Activated T-cell treated with anti-CD3 and anti-CD28 coated beads for 1 hour (primary cell): ENCODE results near the gene GAS2L2.

ENCODE experiments used
- DNase-seq: peaks from one replicate; pipeline ENCODE4 v3.0.0-alpha.2; 2020; ENCODE audit warnings: low read depth

The GAS2L2 gene

GRCh38 chr17:35745246-35745645 lies 7.8 kb downstream of the GAS2L2 start:
- DNase-seq, result no peak

GRCh38 chr17:35744830-35745229 lies 8.2 kb downstream of the GAS2L2 start:
- no peak for DNase-seq

- DNase-seq, result no peak
These were observed 9.3 kb downstream of the GAS2L2 start for GRCh38 chr17:35743626-35744328.

GRCh38 chr17:35742896-35743477 lies 10.1 kb downstream of the GAS2L2 start:
- DNase-seq, result no peak

GRCh38 chr17:35742496-35742895 lies 10.5 kb downstream of the GAS2L2 start:
- DNase-seq, result no peak

GRCh38 chr17:35740997-35741931 lies 11.8 kb downstream of the GAS2L2 start:
- no peak for DNase-seq

- no peak for DNase-seq
These were observed 12.8 kb downstream of the GAS2L2 start for GRCh38 chr17:35740216-35740615.

- no peak for DNase-seq
These were observed 14.4 kb downstream of the GAS2L2 start for GRCh38 chr17:35738519-35739133.

- no peak for DNase-seq
These were observed 16.8 kb downstream of the GAS2L2 start for GRCh38 chr17:35736236-35736635.

- no peak for DNase-seq
These were observed 17.8 kb downstream of the GAS2L2 start for GRCh38 chr17:35735036-35735805.

- DNase-seq, result no peak
These were observed 18.6 kb downstream of the GAS2L2 start for GRCh38 chr17:35734396-35734795.

- no peak for DNase-seq
These were observed 19.7 kb downstream of the GAS2L2 start for GRCh38 chr17:35733366-35733765.

- no peak for DNase-seq
These were observed 20.3 kb downstream of the GAS2L2 start for GRCh38 chr17:35732806-35733136.

GRCh38 chr17:35731917-35732805 lies 20.9 kb downstream of the GAS2L2 start:
- no peak for DNase-seq

- DNase-seq, result peak; percentile 30
These were observed 21.7 kb downstream of the GAS2L2 start, which contains the start of gene RASL10B for GRCh38 chr17:35731239-35731916. Gene RASL10B, plus strand, starts transcription at chr17:35731639. Its CDS starts 3,546 bp downstream, at chr17:35735185.

GRCh38 chr17:35730400-35731005 lies 22.5 kb downstream of the GAS2L2 start:
- no peak for DNase-seq

- DNase-seq, result no peak
These were observed 23.6 kb downstream of the GAS2L2 start for GRCh38 chr17:35729405-35729833.

GRCh38 chr17:35728551-35728950 lies 24.5 kb downstream of the GAS2L2 start:
- no peak for DNase-seq

GRCh38 chr17:35727635-35728034 lies 25.4 kb downstream of the GAS2L2 start:
- DNase-seq, result no peak
